Neural progenitor cell (in vitro differentiated cells): Measurements from ENCODE around the gene RPL10A. TPM values are rescaled to one million over a fixed set of nuclear protein-coding genes. Genes with fewer than 3 reads are reported as not detected.

Experiments used
- DNase-seq: peaks from one replicate; pipeline ENCODE4 v3.0.0-alpha.2; 2016; ENCODE audit warnings: low spot score
- H2AFZ ChIP-seq: fragments of 200-600 bp; sonication (generic); replicated peaks from 2 replicates; pipeline ENCODE4 v1.6.1; 2016; ENCODE audit warnings: antibody characterized with exemption
- H3F3A ChIP-seq: fragments of 200-600 bp; sonication (generic); 2 replicates; pipeline ENCODE4 v1.6.1; 2016; ENCODE audit warnings: antibody characterized with exemption, low read depth
- H3K27ac ChIP-seq: fragments of 200-600 bp; sonication (generic); 2 replicates; pipeline ENCODE4 v1.5.1; 2016; ENCODE audit warnings: mild to moderate bottlenecking
- H3K27me3 ChIP-seq: fragments of 200-600 bp; sonication (generic); 2 replicates; pipeline ENCODE4 v1.6.1; 2016; ENCODE audit warnings: mild to moderate bottlenecking, moderate library complexity
- H3K36me3 ChIP-seq: fragments of 200-600 bp; sonication (generic); 2 replicates; pipeline ENCODE4 v1.5.1; 2016
- H3K4me1 ChIP-seq: fragments of 200-600 bp; sonication (generic); 2 replicates; pipeline ENCODE4 v1.6.1; 2016; ENCODE audit warnings: mixed run types
- H3K4me2 ChIP-seq: fragments of 200-600 bp; sonication (generic); 2 replicates; pipeline ENCODE4 v1.6.1; 2016
- H3K4me3 ChIP-seq: fragments of 200-600 bp; sonication (generic); 2 replicates; pipeline ENCODE4 v1.5.1; 2016
- H3K79me2 ChIP-seq: fragments of 200-600 bp; sonication (generic); 2 replicates; pipeline ENCODE4 v1.6.1; 2016; ENCODE audit warnings: low read depth
- H3K9ac ChIP-seq: fragments of 200-600 bp; sonication (generic); 2 replicates; pipeline ENCODE4 v1.6.1; 2016
- H3K9me3 ChIP-seq: fragments of 200-600 bp; sonication (generic); 2 replicates; pipeline ENCODE4 v1.5.1; 2016; ENCODE audit warnings: low read depth
- H4K20me1 ChIP-seq: fragments of 200-600 bp; sonication (generic); 2 replicates; pipeline ENCODE4 v1.6.1; 2016; ENCODE audit warnings: low read depth
- H3K27ac Mint-ChIP-seq: 3 replicates; pipeline ENCODE4 v1.8.0; 2021; ENCODE audit warnings: mixed read lengths
- H3K27me3 Mint-ChIP-seq: 2 replicates; pipeline ENCODE4 v1.8.0; 2022; ENCODE audit warnings: low read depth, mild to moderate bottlenecking, inconsistent platforms, moderate library complexity, mixed read lengths; ENCODE audit not compliant: insufficient read depth
- H3K36me3 Mint-ChIP-seq: 3 replicates; pipeline ENCODE4 v1.8.0; 2021; ENCODE audit warnings: mixed read lengths
- H3K4me1 Mint-ChIP-seq: 3 replicates; pipeline ENCODE4 v1.8.0; 2021; ENCODE audit warnings: mixed read lengths
- H3K4me3 Mint-ChIP-seq: 3 replicates; pipeline ENCODE4 v1.8.0; 2021; ENCODE audit warnings: mild to moderate bottlenecking, moderate library complexity, mixed read lengths
- H3K9me3 Mint-ChIP-seq: 3 replicates; pipeline ENCODE4 v1.8.0; 2020; ENCODE audit warnings: mixed read lengths
- EZH2 ChIP-seq: fragments of 200-600 bp; sonication (generic); IDR thresholded peaks from 2 replicates; pipeline ENCODE4 v1.6.1; 2017; ENCODE audit warnings: antibody characterized with exemption, mild to moderate bottlenecking, moderate library complexity
- EZH2phosphoT487 ChIP-seq: fragments of 200-600 bp; sonication (generic); IDR thresholded peaks from 2 replicates; pipeline ENCODE4 v1.6.1; 2017; ENCODE audit warnings: antibody characterized with exemption
- total RNA-seq: library from RNA; depleted of rRNA; stranded (reverse); fragments of >200 nt; gene quantifications from 2 replicates; pipeline ENCODE4 v1.2.3, GENCODE V29; 2015; ENCODE audit warnings: low replicate concordance
- TF ChIP-seq, protein P1 (sequence below): fragments of 200-600 bp; sonication (generic); IDR thresholded peaks from 2 replicates; pipeline ENCODE4 v1.5.1; 2017; ENCODE audit warnings: antibody characterized with exemption, mild to moderate bottlenecking

Gene RPL10A
- total RNA-seq, 1 donor from 2014 or later = 2,002 TPM

DNA sequence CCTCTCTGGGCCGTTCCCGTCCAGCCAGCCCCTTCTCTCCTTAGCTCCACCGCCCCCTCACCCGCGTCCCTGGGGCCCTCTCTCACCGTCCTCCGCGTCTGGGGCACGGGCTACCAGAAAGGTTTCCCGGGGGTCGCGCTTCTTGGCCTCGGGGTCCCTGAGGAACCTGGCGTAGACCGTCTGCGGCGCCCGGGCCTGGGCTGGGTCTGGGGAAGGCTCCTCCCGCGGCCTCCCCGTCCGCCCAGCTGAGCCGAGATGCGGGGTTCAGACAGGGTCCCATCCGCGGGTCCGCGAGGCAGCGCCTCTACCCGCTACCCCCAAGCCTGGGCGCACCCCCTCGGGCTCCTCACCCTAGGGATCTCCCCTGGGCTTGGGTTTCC lies 43.4 kb downstream of the RPL10A start:
- H3K9me3 Mint-ChIP-seq = no peaks in the 10 kb centered on the region
- Histone ChIP-seq H3F3A (peaks cover 11% of the 10 kb centered on the region), H3K79me2 (no peaks in the 10 kb centered on the region), H3K4me3 (no peak overlapping the region), H3K9me3 (no peaks in the 10 kb centered on the region), H3K36me3 (no peaks in the 10 kb centered on the region), H4K20me1 (no peaks in the 10 kb centered on the region), H3K27ac (no peak overlapping the region), H2AFZ (no peak overlapping the region), H3K4me1 (peaks cover 38% of the 10 kb centered on the region), H3K9ac (no peak overlapping the region), H3K4me2 (peak overlapping the region; percentile 57), H3K27me3 (peaks cover under 1% of the 10 kb centered on the region)
- TF ChIP-seq EZH2 = no peak
- TF ChIP-seq EZH2phosphoT487 = no peak
- TF ChIP-seq, protein P1, sequence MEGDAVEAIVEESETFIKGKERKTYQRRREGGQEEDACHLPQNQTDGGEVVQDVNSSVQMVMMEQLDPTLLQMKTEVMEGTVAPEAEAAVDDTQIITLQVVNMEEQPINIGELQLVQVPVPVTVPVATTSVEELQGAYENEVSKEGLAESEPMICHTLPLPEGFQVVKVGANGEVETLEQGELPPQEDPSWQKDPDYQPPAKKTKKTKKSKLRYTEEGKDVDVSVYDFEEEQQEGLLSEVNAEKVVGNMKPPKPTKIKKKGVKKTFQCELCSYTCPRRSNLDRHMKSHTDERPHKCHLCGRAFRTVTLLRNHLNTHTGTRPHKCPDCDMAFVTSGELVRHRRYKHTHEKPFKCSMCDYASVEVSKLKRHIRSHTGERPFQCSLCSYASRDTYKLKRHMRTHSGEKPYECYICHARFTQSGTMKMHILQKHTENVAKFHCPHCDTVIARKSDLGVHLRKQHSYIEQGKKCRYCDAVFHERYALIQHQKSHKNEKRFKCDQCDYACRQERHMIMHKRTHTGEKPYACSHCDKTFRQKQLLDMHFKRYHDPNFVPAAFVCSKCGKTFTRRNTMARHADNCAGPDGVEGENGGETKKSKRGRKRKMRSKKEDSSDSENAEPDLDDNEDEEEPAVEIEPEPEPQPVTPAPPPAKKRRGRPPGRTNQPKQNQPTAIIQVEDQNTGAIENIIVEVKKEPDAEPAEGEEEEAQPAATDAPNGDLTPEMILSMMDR = no peak
- no peak overlapping the region for H3K4me3 Mint-ChIP-seq
- H3K27ac Mint-ChIP-seq = no peak overlapping the region
- H3K36me3 Mint-ChIP-seq = no peaks in the 10 kb centered on the region
- no peak for DNase-seq
- H3K4me1 Mint-ChIP-seq = peaks cover 38% of the 10 kb centered on the region
- peaks cover 19% of the 10 kb centered on the region for H3K27me3 Mint-ChIP-seq

DNA sequence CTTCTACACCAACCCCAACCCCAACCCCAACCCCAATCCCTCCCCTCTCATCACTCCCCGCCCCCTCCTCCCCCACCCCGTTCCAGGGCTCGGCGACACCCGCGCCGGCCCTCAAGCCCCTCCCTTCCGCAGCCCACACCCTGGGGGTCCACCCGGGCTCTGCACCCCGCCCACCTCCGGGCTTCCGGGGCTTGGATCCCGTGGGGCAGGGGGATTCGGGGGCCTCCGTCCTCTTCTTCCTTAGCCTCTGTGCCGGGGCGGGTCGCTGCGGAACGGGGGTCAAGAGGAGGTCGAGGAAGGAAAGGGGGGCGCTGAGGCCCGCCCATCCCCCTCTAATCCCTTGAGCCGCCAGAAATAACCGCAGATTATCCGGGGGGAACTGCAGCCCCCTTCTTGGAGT lies 43.8 kb downstream of the RPL10A start:
- Histone ChIP-seq H3K27ac (no peak overlapping the region), H3K27me3 (no peaks in the 10 kb centered on the region), H3K9ac (no peak overlapping the region), H3F3A (peaks cover 13% of the 10 kb centered on the region), H3K79me2 (no peaks in the 10 kb centered on the region), H3K36me3 (no peaks in the 10 kb centered on the region), H3K4me1 (peaks cover 38% of the 10 kb centered on the region), H2AFZ (no peak overlapping the region), H3K9me3 (no peaks in the 10 kb centered on the region), H3K4me2 (peak overlapping the region; percentile 57), H4K20me1 (no peaks in the 10 kb centered on the region), H3K4me3 (no peak overlapping the region)
- Mint-ChIP-seq H3K27ac (peak overlapping the region; percentile 60), H3K4me1 (peaks cover 35% of the 10 kb centered on the region), H3K4me3 (no peak overlapping the region), H3K27me3 (peaks cover 18% of the 10 kb centered on the region), H3K9me3 (no peaks in the 10 kb centered on the region), H3K36me3 (no peaks in the 10 kb centered on the region)
- TF ChIP-seq EZH2 (no peak), EZH2phosphoT487 (no peak)
- TF ChIP-seq, protein P1 = no peak
- DNase-seq = no peak

DNA sequence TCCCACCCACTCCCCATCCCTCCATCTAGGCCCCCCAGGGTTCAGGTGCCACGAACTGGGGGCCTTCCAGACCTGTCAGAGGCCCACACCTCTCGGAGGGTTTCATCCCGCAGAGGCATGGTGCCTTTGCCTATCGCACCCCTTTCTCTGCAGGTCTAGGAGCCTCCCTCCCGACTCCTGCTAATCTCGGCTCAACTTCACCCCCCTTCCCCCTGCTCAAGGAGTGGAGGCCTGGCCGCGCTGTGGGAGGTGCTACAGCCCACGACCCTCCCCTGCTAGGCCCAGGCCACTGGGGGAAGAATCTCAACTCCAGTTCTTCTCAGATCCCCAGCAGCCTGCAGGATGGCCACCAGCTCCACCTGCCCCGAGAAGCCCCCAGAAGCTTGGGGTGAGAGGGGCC lies 44.5 kb downstream of the RPL10A start, which contains the start of gene TULP1:
TULP1 (minus strand) TSS at position 157 of the 400 bp plus-strand sequence; CDS start at position 119, 38 bp downstream.
- no peaks in the 10 kb centered on the region for H3K36me3 ChIP-seq
- DNase-seq = no peak
- H3K4me1 Mint-ChIP-seq = peaks cover 30% of the 10 kb centered on the region
- TF ChIP-seq EZH2phosphoT487 (no peak), EZH2 (no peak)
- TF ChIP-seq, protein P1 = no peak
- H2AFZ ChIP-seq = no peak within 1 kb of the TSS
- H3K4me2 ChIP-seq = peak within 1 kb of the TSS; percentile 57
- H3K4me3 Mint-ChIP-seq = peak within 1 kb of the TSS; percentile 58
- H3K4me3 ChIP-seq = no peak within 1 kb of the TSS
- no peaks in the 10 kb centered on the region for H3K9me3 ChIP-seq
- H3K79me2 ChIP-seq = no peaks in the 10 kb centered on the region
- no peaks in the 10 kb centered on the region for H3K27me3 ChIP-seq
- H3K9me3 Mint-ChIP-seq = no peaks in the 10 kb centered on the region
- H3K27ac Mint-ChIP-seq = peak within 1 kb of the TSS; percentile 60
- H4K20me1 ChIP-seq = no peaks in the 10 kb centered on the region
- no peak within 1 kb of the TSS for H3K27ac ChIP-seq
- no peaks in the 10 kb centered on the region for H3K36me3 Mint-ChIP-seq
- H3K27me3 Mint-ChIP-seq = peaks cover 15% of the 10 kb centered on the region
- peaks cover 30% of the 10 kb centered on the region for H3K4me1 ChIP-seq
- peaks cover 7% of the 10 kb centered on the region for H3F3A ChIP-seq
- no peak within 1 kb of the TSS for H3K9ac ChIP-seq
